GM23338 (cell line): Measurements from ENCODE around the gene RIT2. TPM values are rescaled to one million over a fixed set of nuclear protein-coding genes. Genes with fewer than 3 reads are reported as not detected.

Source experiments
- ATAC-seq: fragments of 200-7000 bp; cut with Tn5 transposase; 3 replicates; pipeline ENCODE4 v1.9.1; 2020
- DNase-seq: peaks from one replicate; pipeline ENCODE4 v3.0.0-alpha.2; 2015; ENCODE audit warnings: low spot score
- H2AFZ ChIP-seq: fragments of 200-600 bp; sonication (generic); 2 replicates; pipeline ENCODE4 v1.8.0; 2016; ENCODE audit warnings: antibody characterized with exemption, mild to moderate bottlenecking, moderate library complexity
- H3F3A ChIP-seq: fragments of 200-600 bp; sonication (generic); replicated peaks from 2 replicates; pipeline ENCODE4 v1.8.0; 2017; ENCODE audit warnings: antibody characterized with exemption, mixed run types, low read depth
- H3K27ac ChIP-seq: fragments of 200-600 bp; sonication (generic); 2 replicates; pipeline ENCODE4 v1.6.1; 2016; ENCODE audit warnings: low read depth
- H3K27me3 ChIP-seq: fragments of 200-600 bp; sonication (generic); 2 replicates; pipeline ENCODE4 v1.8.0; 2016; ENCODE audit warnings: mild to moderate bottlenecking, mixed run types, moderate library complexity; ENCODE audit not compliant: insufficient read depth
- H3K36me3 ChIP-seq: fragments of 200-600 bp; sonication (generic); 2 replicates; pipeline ENCODE4 v1.8.0; 2016; ENCODE audit warnings: mild to moderate bottlenecking; ENCODE audit not compliant: insufficient read depth
- H3K4me1 ChIP-seq: fragments of 200-600 bp; sonication (generic); 2 replicates; pipeline ENCODE4 v1.8.0; 2016; ENCODE audit warnings: mild to moderate bottlenecking, moderate library complexity; ENCODE audit not compliant: insufficient read depth
- H3K4me2 ChIP-seq: fragments of 200-600 bp; sonication (generic); 2 replicates; pipeline ENCODE4 v1.7.1; 2017; ENCODE audit warnings: mixed run types
- H3K4me3 ChIP-seq: fragments of 200-600 bp; sonication (generic); 2 replicates; pipeline ENCODE4 v1.6.1; 2016; ENCODE audit warnings: mixed run types
- H3K79me2 ChIP-seq: fragments of 200-600 bp; sonication (generic); replicated peaks from 2 replicates; pipeline ENCODE4 v1.8.0; 2017; ENCODE audit warnings: mild to moderate bottlenecking; ENCODE audit not compliant: insufficient read depth
- H3K9me2 ChIP-seq: fragments of 200-600 bp; sonication (generic); 2 replicates; pipeline ENCODE4 v1.8.0; 2017; ENCODE audit not compliant: insufficient read depth
- H4K20me1 ChIP-seq: fragments of 200-600 bp; sonication (generic); replicated peaks from 2 replicates; pipeline ENCODE4 v1.8.0; 2017; ENCODE audit warnings: mild to moderate bottlenecking; ENCODE audit not compliant: insufficient read depth
- H3K27ac Mint-ChIP-seq: 2 replicates; pipeline ENCODE4 v1.8.0; 2020; ENCODE audit warnings: inconsistent platforms, mild to moderate bottlenecking, moderate library complexity, mixed read lengths
- H3K27me3 Mint-ChIP-seq: 3 replicates; pipeline ENCODE4 v1.8.0; 2022; ENCODE audit warnings: low read depth, mild to moderate bottlenecking, moderate library complexity, mixed read lengths, inconsistent platforms; ENCODE audit not compliant: insufficient read depth, poor library complexity
- H3K36me3 Mint-ChIP-seq: 3 replicates; pipeline ENCODE4 v1.8.0; 2021; ENCODE audit warnings: low read depth, mild to moderate bottlenecking, inconsistent platforms, moderate library complexity, mixed read lengths
- H3K4me1 Mint-ChIP-seq: 3 replicates; pipeline ENCODE4 v1.8.0; 2020; ENCODE audit warnings: mild to moderate bottlenecking, inconsistent platforms, mixed read lengths
- H3K4me3 Mint-ChIP-seq: 3 replicates; pipeline ENCODE4 v1.8.0; 2021; ENCODE audit warnings: moderate library complexity, mild to moderate bottlenecking, inconsistent platforms, mixed read lengths
- H3K9me3 Mint-ChIP-seq: 3 replicates; pipeline ENCODE4 v1.8.0; 2020; ENCODE audit warnings: moderate library complexity, mild to moderate bottlenecking, inconsistent platforms, mixed read lengths
- CTCF ChIP-seq, 2 experiments: fragments of 200-600 bp in 1 of 2; sonication (generic) in 1 of 2; conservative IDR thresholded peaks; 2 replicates each; pipeline versions ENCODE4 v1.5.1 to v1.6.1; 2016 to 2017; ENCODE audit warnings: antibody characterized with exemption in 2 of 2, low read depth in 2 of 2, mild to moderate bottlenecking in 2 of 2, moderate library complexity in 1 of 2
- ETS1 ChIP-seq: IDR thresholded peaks from 2 replicates; pipeline ENCODE4 v1.6.1; 2016; ENCODE audit warnings: antibody characterized with exemption
- EZH2 ChIP-seq: fragments of 200-600 bp; sonication (generic); IDR thresholded peaks from one replicate; pipeline ENCODE4 v1.8.0; 2017; ENCODE audit warnings: antibody characterized with exemption, mild to moderate bottlenecking, low read depth; ENCODE audit not compliant: unreplicated experiment
- EZH2phosphoT487 ChIP-seq: fragments of 200-600 bp; sonication (generic); IDR thresholded peaks from one replicate; pipeline ENCODE4 v1.8.1; 2018; ENCODE audit warnings: antibody characterized with exemption; ENCODE audit not compliant: unreplicated experiment
- JUNB ChIP-seq: IDR thresholded peaks from one replicate; pipeline ENCODE4 v1.6.1; 2016; ENCODE audit warnings: antibody characterized with exemption; ENCODE audit not compliant: unreplicated experiment
- NANOG ChIP-seq: IDR thresholded peaks from 2 replicates; pipeline ENCODE4 v1.6.1; 2016; ENCODE audit warnings: antibody characterized with exemption, borderline replicate concordance
- POLR2AphosphoS5 ChIP-seq: IDR thresholded peaks from 2 replicates; pipeline ENCODE4 v1.6.1; 2016; ENCODE audit warnings: antibody characterized with exemption, low read depth
- REST ChIP-seq: IDR thresholded peaks from one replicate; pipeline ENCODE4 v1.6.1; 2018; ENCODE audit warnings: antibody characterized with exemption; ENCODE audit not compliant: unreplicated experiment
- ZNF462 ChIP-seq: fragments of 250-450 bp; sonication (Bioruptor Pico); IDR thresholded peaks from 2 replicates; pipeline ENCODE4 v1.5.0; 2020; ENCODE audit warnings: mild to moderate bottlenecking, moderate library complexity
- polyA plus RNA-seq: library from polyadenylated mRNA; unstranded; fragments of >200 nt; fragmentation: Nextera tagmentation; extraction: Ambion mirVana; gene quantifications from 2 replicates; pipeline ENCODE4 v1.2.1, GENCODE V29; 2016
- total RNA-seq: library from RNA; depleted of rRNA; stranded (reverse); fragments of >200 nt; shearing (Covaris generic); gene quantifications from 2 replicates; pipeline ENCODE4 v1.2.3, GENCODE V29; 2014

Gene RIT2
- total and polyA plus RNA-seq, 2 experiments from 2014 or later = 1.9 to 8.8 TPM

- TF ChIP-seq ZNF462 (peak; percentile 72; the same call in 1 of the 2 replicates), POLR2AphosphoS5 (no peak), NANOG (no peak), CTCF (conservative IDR thresholded peaks at IDR 0.05; ENCODE audit: low read depth in 2 of 2) (no peak), EZH2phosphoT487 (no peak), EZH2 (no peak)
These were observed 294.0 kb downstream of the RIT2 start (continued) for GRCh38 chr18:42821492-42821891.

GRCh38 chr18:42814618-42815017 is 300.9 kb downstream of the RIT2 start:
- H3K4me3 Mint-ChIP-seq = no peak overlapping the region
- Histone ChIP-seq H3K27me3 (no peaks in the 10 kb centered on the region), H3F3A (no peaks in the 10 kb centered on the region), H3K79me2 (no peaks in the 10 kb centered on the region), H2AFZ (no peak overlapping the region), H3K27ac (no peak overlapping the region), H4K20me1 (no peaks in the 10 kb centered on the region), H3K36me3 (no peaks in the 10 kb centered on the region), H3K4me3 (no peak overlapping the region), H3K9me2 (peaks cover 13% of the 10 kb centered on the region), H3K4me1 (peaks cover 39% of the 10 kb centered on the region), H3K4me2 (no peak overlapping the region)
- H3K9me3 Mint-ChIP-seq = no peaks in the 10 kb centered on the region
- ATAC-seq (no peak), DNase-seq (no peak)
- no peak overlapping the region for H3K27ac Mint-ChIP-seq
- no peaks in the 10 kb centered on the region for H3K27me3 Mint-ChIP-seq
- H3K36me3 Mint-ChIP-seq = no peaks in the 10 kb centered on the region
- H3K4me1 Mint-ChIP-seq = peaks cover 28% of the 10 kb centered on the region
- TF ChIP-seq NANOG (no peak), JUNB (no peak), REST (no peak), EZH2 (no peak), ETS1 (no peak)
